GM18870 (cell line): Measurements from ENCODE around the gene NUDCD2.
"Not testable (repeated sequence)": the region's sequence is repeated elsewhere in the genome, so short reads cannot be mapped to it uniquely, and the experiment has no call there.

Source experiments
- ATAC-seq: cut with Tn5 transposase; IDR thresholded peaks from one replicate; pipeline ENCODE4 v1.9.1; 2021; ENCODE audit warnings: moderate library complexity; ENCODE audit not compliant: unreplicated experiment

Gene NUDCD2

DNA sequence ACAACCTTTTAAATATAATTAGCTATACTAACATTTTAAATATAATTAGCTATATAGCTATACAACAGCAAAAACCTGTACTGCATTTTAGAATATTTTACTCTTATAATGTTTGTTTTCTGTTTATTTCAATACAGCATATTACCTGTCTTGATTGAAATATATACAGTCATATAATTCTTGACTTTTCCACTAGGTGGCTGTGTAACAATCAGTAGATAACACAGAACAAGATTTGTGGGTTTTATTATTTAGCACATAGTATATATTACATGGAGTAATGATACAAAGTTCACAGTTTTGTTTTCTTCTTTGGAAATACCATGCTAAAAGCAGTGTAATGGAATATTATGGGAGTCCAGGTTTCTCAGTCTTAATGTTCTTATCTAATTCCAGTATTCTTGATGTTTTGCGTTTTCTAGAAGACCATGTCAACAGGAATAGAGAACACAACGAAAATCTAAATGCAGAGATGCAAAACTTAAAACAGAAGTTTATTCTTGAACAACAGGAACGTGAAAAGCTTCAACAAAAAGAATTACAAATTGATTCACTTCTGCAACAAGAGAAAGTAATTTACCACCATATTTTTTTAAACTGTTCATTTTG, 13.8 kb upstream of the NUDCD2 start:
- no peak for ATAC-seq

DNA sequence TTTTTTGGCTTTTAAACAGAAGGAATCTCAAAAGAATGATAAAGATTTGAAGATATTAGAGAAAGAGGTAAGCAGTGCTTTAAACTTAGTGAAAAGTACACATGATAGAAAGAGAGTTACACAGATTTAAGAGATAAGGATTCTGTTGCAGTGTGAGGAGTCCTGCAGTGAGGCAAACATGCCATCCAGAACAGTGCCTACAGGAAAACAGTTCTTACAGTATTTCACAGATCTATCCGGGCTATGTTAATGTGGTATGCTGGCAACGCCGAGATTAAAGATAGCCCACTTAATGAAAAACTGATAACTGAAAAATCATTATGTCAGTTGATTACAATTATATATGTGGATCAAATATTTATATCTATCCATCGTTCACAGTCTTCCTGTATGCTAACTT, 7.8 kb upstream of the NUDCD2 start:
- no peak for ATAC-seq

DNA sequence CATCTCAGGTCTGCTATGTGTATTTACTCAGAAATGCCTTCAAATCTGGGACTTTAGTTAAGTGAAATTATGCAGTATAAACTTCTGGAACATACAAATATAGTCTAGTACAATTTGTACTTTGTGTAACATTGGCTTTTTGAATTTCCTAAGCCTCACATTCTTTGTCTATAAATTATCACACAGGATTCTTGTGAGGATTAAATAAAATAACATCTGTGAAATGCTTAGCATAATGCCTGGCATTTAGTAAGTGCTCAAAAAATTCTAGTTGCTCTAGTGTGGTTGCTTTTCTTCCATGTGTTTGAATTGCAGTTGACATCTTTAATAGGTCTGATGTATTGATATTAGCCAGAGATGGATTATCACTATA, 3.1 kb upstream of the NUDCD2 start:
- ATAC-seq = no peak

DNA sequence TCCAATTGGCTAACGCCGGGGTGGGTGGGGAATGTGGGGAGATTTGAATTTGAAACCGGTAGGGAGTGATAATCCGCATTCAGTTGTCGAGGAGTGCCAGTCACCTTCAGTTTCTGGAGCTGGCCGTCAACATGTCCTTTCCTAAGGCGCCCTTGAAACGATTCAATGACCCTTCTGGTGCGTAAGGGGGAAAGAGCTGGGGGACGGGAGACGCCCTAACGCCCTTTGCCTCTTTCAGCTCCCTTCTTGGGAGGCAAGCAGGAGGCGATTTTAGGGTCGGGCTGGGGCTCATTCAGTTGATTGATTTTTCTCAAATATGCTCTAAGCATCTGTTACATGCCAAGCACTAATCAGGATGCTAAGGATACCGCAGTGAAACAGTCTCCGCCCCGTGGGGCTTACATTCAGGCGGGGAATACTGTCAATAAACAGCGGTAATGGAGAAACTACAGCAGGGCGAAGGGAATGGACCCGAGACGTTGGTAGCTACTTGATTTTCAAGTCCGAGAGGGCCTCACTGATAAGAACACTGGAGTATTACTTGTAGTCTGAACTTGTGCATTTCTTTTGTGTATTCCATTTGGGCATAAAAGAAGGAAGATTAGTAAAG, 765 bp upstream of the NUDCD2 start, which contains the start of gene HMMR:
TSS of gene HMMR (plus strand) at position 71 of the 610 bp plus-strand sequence. CDS start at position 132, 61 bp downstream.
- ATAC-seq = no peak

DNA sequence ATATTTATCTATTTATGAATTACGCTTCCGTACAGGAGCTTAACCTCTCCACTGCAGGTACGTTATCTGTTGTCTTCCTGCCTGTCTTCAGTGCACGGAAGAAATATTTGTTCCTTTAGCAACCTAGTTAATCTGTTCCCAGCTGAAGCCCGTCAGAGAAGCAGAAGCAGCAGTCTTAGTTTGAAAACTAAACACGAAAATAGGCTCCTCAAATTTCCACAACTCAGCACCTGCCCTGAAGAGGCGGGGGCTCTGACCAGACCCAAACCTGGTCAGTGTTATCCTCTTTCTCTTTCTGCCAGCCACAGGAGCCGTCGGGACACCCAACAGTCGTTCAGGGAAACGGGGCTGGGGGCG, 462 bp downstream of the NUDCD2 start:
- peak; percentile 5 for ATAC-seq

DNA sequence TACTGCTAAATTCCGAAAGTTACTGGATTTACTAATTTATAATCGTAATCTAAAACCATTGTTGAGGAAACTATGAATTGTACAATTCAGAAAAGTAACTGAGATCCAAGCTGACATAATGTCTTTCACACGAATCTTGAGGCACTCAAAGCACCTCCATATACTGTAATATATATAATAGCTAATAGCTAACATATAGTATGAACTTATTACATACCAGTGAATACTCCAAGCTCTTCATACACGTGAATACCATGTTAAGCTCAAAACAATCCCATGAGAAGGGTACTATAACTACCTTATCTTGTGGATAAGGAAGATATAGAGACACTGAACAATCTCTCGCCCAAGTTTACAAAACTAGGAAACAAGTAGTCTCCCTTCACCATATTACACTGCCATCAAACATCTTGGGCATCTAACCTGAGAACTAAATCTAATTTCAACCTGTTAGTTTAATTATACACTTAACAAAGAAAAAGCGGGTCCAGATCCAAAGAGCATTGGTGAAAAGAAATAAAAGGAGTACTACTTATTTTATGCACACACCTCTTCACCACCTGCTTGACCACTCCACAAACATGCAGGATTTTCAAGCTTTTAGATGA, 1.0 kb downstream of the NUDCD2 start:
- ATAC-seq = no peak

DNA sequence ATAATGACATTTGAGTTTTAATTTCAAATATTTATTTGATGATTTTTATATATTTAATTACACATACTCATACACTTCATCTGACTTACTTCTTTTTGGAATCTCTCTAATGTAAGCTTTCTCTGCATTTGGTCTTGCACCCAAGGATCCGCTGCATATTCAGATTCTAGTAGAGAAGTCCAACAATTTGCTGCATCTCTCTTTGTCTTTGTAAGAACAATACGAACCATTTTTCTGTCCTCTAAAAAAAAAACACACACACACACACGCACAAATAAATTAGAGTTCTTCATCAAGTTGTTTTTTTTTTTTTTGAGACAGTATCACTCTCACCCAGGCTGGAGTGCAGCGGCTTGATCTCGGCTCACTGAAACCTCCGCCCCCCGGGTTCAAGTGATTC, 3.1 kb downstream of the NUDCD2 start:
- ATAC-seq = no peak

DNA sequence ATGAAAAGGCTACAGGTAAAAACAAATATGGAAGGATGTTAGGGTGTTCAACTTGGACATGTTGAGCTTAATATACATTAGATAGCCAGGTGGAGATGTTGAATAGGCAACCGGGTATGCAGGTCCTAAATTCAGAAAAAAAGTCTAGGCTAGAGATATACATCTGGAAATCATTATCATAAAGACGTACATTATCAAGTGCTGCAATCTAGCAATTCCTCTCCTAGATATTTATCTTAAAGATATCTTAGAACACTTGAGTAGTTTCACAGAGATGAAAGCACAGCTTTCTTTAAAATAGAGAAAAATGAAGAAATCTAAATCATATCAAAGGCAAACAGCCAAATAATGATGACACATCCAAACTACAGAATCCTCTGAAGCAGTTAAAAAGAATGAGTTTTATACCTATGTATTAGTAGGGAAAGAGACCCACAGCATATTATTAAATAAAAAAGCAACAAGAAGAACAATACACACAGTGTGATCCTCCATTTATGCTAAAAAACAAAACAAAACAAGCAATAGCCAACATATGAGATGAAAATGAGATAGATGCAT, 3.8 kb downstream of the NUDCD2 start:
- ATAC-seq = no peak

DNA sequence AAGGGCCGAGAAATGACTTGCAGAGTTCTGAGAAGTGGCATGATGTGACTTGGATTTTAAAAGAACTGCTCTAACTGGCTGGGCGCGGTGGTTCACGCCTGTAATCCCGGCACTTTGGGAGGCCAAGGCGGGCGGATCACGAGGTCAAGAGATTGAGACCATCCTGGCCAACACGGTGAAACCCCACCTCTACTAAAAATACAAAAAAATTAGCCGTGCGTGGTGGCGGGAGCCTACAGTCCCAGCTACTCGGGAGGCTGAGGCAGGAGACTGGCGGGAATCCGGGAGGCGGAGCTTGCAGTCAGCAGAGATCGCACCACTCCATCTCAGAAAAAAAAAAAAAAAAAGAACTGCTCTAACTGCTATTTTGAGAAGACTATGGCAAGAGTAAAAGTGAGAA, 4.5 kb downstream of the NUDCD2 start:
- ATAC-seq = not testable (repeated sequence)

DNA sequence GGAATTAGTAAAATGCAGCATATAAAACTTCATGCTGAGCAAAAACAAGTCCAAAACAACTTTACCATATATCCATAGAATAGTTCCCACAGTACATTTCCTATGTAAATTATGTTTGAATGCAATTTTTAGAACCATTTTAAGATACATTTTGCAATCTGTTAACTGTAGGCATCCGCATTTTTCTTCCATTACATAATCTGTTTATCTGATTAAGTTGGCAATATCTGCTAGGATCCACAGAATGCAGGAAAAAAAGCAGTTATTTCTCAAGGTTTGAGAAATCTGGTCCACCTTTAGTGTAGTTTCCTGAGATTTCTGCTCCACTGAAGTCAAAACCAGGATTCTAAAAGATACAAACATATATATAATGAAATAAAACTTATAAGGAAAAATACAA, 6.2 kb downstream of the NUDCD2 start:
- ATAC-seq = no peak

DNA sequence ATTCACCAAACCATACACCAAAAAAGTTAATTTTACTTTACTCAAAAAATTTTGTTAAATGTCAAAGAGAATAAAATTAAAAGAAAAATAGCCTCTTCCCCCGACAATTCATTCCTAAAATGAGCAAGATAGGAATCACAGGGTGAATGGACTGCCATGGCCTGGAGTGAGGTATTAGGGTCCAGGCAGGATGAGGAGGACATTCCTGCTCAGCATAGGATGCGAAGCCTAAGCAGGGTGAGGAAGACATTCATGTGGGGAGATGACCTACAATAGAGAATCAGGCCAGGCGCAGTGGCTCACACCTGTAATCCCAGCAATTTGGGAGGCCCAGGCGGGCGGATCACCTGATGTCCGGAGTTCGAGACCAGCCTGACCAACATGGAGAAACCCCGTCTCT, 8.4 kb downstream of the NUDCD2 start:
- ATAC-seq = no peak

DNA sequence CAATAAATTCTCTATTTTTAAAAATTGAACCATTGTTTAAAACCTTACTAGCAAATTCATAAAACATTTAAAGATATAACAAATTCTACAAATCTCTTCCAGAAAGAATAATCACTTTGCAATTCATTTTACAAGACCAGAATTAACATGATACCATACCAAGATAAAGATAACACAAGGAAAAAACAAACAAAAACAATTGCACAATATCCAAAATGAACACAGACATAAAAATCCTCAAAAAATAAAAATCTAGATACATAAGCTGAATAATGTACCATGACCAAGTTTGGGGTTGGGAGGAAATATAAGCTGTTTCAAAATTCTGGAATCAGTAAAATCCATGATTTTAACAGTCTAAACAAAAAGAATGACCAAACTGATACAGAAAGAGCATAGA, 11.4 kb downstream of the NUDCD2 start:
- no peak for ATAC-seq

DNA sequence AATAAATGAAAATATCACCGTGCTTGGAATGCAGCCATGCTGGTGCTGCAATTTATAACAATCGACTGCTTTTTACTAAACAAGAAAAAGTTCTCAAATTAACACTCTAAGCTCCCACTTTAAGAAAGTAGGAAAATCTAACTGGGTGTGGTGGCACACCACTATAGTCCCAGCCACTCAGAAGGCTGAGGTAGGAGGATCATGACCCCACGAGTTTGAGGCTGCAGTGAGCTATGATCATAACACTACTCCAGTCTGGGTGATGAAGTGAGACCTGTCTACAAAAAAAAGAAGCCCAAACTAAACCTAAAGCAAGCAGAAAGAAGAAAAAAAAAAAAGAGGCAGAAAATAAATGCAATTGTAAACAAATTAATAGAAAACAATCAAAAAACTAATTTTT, 12.0 kb downstream of the NUDCD2 start:
- ATAC-seq = no peak

DNA sequence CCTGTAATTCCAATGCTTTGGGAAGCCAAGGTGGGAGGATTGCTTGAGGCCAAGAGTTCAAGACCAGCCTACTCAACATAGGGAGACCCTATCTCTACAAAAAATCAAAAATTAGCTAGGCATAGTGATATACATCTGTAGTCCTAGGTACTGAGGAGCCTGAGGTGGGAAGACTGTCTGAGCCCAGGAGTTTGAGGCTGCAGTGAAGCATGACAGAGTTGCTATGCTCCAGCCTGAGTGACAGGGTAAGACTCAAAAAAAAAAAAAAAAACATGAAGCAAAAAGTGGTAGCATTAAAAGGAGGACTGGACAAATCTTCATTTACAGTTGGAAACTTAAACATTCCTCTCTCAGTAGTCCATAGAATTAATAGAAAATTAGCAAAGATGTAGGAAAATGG, 12.7 kb downstream of the NUDCD2 start:
- no peak for ATAC-seq

DNA sequence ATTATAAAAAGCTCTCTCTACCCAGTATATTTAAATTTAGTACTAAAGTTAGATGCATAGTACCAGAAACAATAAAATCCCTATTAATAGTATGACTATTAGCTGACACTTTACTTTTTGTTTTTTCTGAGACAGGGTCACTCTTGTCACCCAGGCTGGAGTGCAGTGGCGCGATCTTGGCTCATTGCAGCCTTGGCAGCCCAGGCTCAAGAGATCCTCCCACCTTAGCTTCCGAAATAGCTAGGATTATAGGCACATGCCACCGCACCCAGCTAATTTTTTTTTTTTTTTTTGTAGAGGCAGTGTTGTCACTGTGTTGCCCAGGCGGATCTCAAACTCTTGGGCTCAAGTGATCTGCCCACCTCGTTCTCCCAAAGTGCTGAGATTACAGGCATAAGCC, 14.6 kb downstream of the NUDCD2 start:
- no peak for ATAC-seq

DNA sequence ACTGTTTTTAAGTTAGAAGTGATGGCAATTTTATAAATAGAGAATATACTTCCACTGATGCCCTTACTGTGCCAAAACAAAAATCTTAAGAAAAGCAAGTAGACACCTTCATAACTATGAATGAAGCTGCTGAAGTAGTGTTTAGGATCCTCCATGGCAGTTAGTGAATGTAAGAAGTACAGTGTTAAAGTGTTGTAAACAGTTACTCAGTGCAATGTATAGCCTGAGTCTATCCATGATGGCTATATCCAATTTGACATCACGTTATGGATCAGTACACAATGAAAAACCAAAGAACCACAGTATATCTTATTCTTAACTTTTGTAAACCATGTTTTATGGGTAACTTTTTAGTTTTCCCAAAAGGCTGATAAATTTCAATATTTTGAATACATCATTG, 15.4 kb downstream of the NUDCD2 start:
- no peak for ATAC-seq

DNA sequence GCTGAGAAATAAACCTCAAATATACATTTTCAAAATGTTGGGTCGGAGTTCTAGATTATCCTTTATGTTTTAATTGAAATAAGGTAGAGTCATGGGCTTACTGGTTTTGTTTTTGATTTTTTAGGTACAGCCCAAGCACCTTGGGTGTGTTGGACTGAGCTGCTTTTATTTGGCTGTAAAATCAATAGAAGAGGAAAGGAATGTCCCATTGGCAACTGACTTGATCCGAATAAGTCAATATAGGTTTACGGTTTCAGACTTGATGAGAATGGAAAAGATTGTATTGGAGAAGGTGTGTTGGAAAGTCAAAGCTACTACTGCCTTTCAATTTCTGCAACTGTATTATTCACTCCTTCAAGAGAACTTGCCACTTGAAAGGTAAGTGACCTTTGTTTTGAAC, 18.9 kb downstream of the NUDCD2 start:
- no peak for ATAC-seq

DNA sequence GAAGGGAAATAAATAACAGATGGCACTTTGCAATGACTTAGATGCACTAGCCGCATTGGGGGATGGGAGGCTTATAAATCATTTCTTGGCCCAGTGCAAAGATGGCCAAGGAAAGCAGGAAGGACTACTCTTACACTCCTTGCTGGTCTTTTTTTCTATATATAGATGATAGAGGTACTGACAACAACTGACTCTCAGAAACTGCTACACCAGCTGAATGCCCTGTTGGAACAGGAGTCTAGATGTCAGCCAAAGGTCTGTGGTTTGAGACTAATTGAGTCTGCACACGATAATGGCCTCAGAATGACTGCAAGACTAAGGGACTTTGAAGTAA, 20.8 kb downstream of the NUDCD2 start:
- peak; percentile 22 for ATAC-seq

DNA sequence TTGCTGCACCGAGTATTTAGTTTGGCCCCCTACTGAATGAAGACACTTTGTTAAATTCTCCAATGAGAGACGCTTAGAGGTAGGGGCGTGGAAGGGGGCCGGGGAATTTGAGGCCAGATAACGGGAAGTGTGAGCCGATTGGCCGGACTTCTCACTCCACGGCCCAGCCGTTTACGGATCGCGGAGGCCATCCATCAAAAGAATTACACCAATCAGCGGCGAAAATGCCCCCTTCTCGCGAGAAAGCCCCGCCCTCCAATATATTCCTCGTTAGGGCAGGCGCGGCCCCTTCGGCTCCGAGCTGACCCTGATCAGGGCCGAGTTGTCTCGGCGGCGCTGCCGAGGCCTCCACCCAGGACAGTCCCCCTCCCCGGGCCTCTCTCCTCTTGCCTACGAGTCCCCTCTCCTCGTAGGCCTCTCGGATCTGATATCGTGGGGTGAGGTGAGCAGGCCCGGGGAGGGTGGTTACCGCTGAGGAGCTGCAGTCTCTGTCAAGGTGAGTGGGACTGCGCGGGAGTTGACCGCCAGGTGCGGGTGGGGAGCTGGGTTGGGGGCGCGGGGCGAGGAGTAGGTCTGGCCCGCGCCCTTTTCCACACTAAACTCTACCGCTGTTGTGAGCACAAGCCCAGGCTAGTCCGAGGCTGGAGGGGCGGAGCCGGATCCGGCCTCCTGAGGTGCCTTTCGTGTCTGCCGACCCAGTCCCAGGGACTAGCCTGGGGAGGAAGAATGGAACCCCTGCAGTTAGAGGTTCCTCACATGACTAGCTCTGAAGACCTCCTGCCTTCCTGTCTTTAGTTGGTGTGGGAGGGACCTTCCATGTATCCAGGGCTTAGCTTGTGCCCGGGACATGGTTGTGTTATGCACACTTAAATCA, 22.4 kb downstream of the NUDCD2 start, which contains the start of gene CCNG1:
TSS of gene CCNG1 (plus strand) at position 287 of the 874 bp plus-strand sequence. CDS start 1,662 bp downstream, outside the sequence.
- ATAC-seq = peak; percentile 92

DNA sequence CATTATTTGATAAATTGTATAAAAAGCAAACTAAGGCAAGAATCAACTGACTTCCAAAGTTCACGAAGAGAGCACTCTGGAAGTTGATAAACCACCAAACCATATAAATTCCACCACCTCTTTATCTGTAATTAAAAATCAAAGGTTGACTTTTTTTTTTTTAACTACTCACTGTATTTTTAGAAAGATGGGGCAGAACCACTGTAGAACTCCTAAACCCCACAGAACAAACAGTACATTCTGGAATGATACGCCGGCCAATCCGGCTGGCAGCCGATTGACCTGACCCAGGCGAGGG, 22.9 kb downstream of the NUDCD2 start:
- ATAC-seq = no peak

DNA sequence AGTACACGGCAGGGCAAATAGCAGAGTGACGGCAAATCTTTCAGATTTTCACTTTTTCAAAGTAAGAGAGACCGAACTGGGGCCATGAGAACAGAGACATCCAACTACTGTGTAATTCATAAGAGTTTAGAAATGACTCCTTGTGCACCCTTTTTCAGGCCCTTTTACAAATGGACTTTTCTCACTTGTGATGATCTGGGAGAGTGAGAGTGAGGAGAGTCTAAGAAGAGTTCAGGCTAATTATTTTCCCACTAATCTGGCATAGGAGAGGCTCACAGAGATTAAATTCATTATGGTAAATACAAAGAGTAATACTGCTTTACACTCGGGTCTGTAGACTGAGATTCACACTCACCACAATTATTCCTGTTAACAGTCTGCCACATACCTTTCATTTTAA, 23.4 kb downstream of the NUDCD2 start:
- ATAC-seq = no peak

DNA sequence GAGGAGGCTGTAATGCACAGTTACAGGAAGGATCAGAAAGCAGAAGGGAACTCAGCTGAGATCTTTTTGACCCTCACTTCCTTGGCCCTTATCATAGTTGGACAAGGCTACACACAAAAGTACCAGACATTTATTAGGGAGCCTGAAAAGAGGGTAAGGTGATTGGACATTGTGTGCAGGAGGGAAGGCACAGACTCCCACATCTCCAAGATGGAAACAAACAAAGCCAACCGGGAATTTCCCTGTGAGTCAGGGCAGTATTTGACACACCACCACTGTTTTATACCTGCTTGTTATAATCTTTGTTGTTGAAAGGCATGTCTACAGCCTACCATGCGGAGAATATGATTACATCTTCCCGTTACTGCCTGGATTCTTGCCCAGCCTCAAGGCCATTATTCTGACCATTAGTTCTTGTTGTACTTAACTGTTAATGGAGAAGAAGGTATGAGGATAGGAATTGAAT, 25.5 kb downstream of the NUDCD2 start:
- ATAC-seq = no peak
